Mesodermal cell (in vitro differentiated cells): Measurements from ENCODE around the gene KRTDAP.

Experiments used
- H3K27ac ChIP-seq: 2 replicates; pipeline ENCODE4 v1.7.0; 2013; ENCODE audit warnings: mild to moderate bottlenecking, low read depth, low read length, moderate library complexity; ENCODE audit not compliant: severe bottlenecking
- H3K36me3 ChIP-seq: 2 replicates; pipeline ENCODE4 v1.7.1; 2013; ENCODE audit warnings: mild to moderate bottlenecking, low read length, moderate library complexity; ENCODE audit not compliant: control insufficient read depth, insufficient read depth
- H3K4me1 ChIP-seq: one replicate; pipeline ENCODE4 v1.7.1; 2013; ENCODE audit warnings: mild to moderate bottlenecking, low read length; ENCODE audit not compliant: insufficient read depth, control insufficient read depth, poor library complexity, severe bottlenecking
- H3K4me3 ChIP-seq: 2 replicates; pipeline ENCODE4 v1.7.0; 2013; ENCODE audit warnings: low read length, control low read depth, mild to moderate bottlenecking; ENCODE audit not compliant: insufficient read depth, poor library complexity, severe bottlenecking; ENCODE audit errors: extremely low read depth
- H3K9me3 ChIP-seq: 2 replicates; pipeline ENCODE4 v1.7.1; 2013; ENCODE audit warnings: mild to moderate bottlenecking, low read length, moderate library complexity; ENCODE audit not compliant: control insufficient read depth
- WGBS, 2 experiments: methylation state at CpG; one replicate each; pipeline ENCODE4 v1.1.5; 2013; ENCODE audit warnings: missing lambda C conversion rate in 2 of 2; ENCODE audit not compliant: insufficient coverage in 2 of 2; 5-methylcytosine and 5-hydroxymethylcytosine counted together

The KRTDAP gene

GRCh38 chr19:35525873-35526272 lies 35.6 kb upstream of the KRTDAP start:
- no peaks in the 10 kb centered on the region for H3K4me1 ChIP-seq
- H3K9me3 ChIP-seq, result no peaks in the 10 kb centered on the region
- H3K27ac ChIP-seq, result no peak overlapping the region
- 82 to 87% methylated on average over 3 to 4 of the region's 4 CpGs for WGBS, 2 experiments
- H3K36me3 ChIP-seq, result no peaks in the 10 kb centered on the region
- H3K4me3 ChIP-seq, result no peak overlapping the region

DNA sequence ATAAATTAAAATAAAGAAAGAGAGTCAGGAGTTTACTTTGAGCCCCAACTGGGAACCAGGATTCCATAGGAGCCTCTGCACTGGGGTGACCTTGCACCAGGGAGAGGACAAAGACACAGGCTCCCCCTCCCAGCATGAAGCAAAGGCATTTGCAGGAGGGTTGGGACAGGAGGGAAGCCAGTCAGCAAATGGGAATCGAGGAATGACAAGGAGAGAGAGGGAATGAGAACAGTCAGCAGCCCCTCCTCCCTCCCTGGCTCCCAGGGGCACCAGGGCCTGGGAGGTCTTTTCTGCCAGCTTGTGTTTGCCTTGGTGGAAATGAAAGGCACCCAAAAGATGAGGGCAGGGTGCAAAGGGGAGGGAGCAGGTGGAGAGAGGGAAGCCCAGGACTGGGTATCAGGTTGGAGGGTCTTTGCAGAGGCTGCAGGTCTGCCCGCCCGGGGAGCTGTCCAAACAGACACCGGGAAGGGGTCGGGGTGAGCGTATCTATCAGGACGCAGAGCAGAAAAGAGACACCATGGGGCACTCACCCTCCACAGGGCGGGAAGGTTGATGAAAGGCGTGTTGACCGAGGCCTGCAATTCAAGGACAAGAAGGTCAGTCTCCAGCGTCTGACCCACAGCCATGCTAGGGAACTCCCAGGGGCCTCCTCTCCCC lies 34.0 kb upstream of the KRTDAP start:
- Histone ChIP-seq H3K4me3 (no peak overlapping the region), H3K4me1 (peaks cover under 1% of the 10 kb centered on the region)
- 0 to 42% methylated on average over 1 to 10 of the region's 11 CpGs for WGBS, 2 experiments

DNA sequence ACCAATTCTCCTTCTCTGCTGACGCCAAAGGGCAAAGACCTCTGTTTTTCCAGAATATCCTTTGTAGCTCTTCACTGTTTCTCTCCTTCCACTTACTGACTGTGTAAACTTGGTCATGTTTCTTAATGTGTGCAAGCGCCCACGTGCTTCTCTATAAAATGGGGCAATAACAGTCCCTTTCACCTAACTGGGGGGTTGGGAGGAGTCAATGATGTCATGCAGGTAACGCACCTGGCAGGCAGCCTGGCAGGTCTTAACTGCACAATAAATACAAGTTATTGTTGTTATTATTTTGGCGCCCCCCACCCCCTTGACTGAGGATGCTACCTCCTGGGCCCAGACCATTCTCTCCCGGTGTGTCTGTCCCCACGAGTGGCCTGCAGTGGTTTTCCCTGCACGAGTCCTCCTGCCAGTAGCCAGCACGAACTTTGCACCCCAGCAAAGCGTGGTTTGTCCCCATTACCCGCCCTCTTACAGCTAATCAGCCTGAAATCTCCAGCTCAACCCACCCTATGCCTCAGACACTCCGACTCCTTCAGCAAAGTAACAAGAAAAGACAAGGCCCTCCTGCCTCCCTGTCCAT lies 32.6 kb upstream of the KRTDAP start:
- no peak overlapping the region for H3K4me3 ChIP-seq
- WGBS, 2 experiments, result 90 to 92% methylated on average over 7 to 8 of the region's 12 CpGs
- H3K9me3 ChIP-seq, result no peaks in the 10 kb centered on the region
- no peaks in the 10 kb centered on the region for H3K36me3 ChIP-seq
- no peak overlapping the region for H3K27ac ChIP-seq
- H3K4me1 ChIP-seq, result peaks cover 14% of the 10 kb centered on the region

More for the DNA sequence above, 34.0 kb upstream of the KRTDAP start:
- H3K36me3 ChIP-seq, result no peaks in the 10 kb centered on the region
- H3K27ac ChIP-seq, result no peak overlapping the region
- no peaks in the 10 kb centered on the region for H3K9me3 ChIP-seq

DNA sequence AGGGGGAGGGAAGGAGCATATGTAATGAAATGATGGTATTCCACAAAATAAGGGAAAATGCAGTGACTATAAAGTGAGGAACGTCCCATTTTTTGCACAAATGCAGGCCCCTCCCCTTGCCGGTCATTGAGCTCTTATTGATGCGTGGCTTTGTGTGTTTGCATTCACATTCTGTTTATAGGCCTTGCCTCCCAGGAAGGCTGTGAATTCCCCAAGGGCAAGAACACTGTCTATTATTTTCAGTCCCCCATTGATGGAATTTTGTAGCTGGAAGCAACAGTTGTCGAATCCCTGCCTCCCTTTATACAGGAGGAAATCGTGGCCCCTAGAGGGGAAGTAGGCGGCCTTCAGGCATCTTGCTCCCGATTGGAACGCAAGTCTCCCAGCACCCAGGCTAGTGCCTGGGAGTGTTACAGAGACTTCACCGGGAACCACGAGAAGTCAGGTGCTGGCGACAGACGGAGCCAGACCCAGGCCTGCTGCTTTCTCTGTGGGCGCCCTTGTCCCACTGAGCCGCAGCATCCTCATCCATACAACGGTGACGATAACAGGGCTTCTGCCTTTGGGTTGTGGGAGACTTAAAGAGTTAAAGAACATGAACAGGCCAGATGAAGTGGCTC lies 31.0 kb upstream of the KRTDAP start:
- H3K4me3 ChIP-seq, result no peak overlapping the region
- WGBS, 2 experiments, result 63 to 64% methylated on average over 12 to 15 of the region's 16 CpGs
- H3K36me3 ChIP-seq, result no peaks in the 10 kb centered on the region
- no peaks in the 10 kb centered on the region for H3K9me3 ChIP-seq
- peaks cover 14% of the 10 kb centered on the region for H3K4me1 ChIP-seq
- H3K27ac ChIP-seq, result no peak overlapping the region

DNA sequence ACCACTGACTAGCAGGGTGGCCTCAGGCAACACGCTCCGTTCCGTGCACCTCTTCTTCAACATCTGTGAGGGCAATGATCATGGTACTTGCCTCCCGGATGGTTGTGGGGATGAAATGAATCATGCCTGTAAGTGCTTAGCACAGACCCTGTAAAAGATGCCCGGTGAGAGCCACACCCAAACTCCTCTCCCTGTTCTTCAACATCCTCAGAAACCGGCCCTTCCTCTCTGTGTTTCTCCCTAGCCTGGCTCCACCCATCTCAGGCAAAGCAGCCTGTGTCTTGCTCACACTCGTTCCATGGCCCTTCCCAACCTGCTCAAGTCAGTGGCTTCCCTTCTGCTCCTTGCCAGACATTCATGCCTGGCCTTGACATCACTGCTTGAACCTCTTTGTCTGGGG lies 29.0 kb upstream of the KRTDAP start:
- Histone ChIP-seq H3K4me3 (no peak overlapping the region), H3K9me3 (no peaks in the 10 kb centered on the region), H3K27ac (no peak overlapping the region), H3K4me1 (peaks cover 14% of the 10 kb centered on the region), H3K36me3 (no peaks in the 10 kb centered on the region)
- WGBS, 2 experiments, result 74 to 78% methylated on average over 6 of the region's 7 CpGs

- H3K36me3 ChIP-seq, result no peaks in the 10 kb centered on the region
- peak overlapping the region; percentile 69 for H3K27ac ChIP-seq
- no peak overlapping the region for H3K4me3 ChIP-seq
- H3K4me1 ChIP-seq, result peaks cover 14% of the 10 kb centered on the region
- H3K9me3 ChIP-seq, result no peaks in the 10 kb centered on the region
- 69 to 79% methylated on average over 5 of the region's 6 CpGs for WGBS, 2 experiments
Measured at GRCh38 chr19:35518313-35518712, 28.0 kb upstream of the KRTDAP start.

DNA sequence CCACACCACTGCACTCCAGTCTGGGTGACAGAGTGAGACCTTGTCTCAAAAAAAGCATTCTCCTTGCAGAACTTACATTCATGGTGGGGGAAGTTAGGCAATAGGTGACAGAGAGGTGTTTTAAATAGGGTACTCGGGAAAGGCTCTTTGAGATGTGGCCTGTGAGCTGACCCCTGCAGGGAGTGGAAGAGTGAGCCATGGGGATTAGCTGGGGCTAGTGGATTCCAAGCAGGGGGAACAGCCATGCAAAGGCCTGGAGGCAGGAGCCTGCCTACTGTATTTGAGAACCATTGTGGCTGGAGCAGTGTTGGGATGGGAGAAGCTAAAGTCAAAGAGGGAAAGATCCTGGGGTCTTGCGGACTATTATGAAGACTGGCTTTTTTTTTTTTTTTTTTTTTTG lies 27.1 kb upstream of the KRTDAP start:
- Histone ChIP-seq H3K4me1 (peaks cover 14% of the 10 kb centered on the region), H3K9me3 (no peaks in the 10 kb centered on the region), H3K4me3 (no peak overlapping the region), H3K36me3 (no peaks in the 10 kb centered on the region), H3K27ac (no peak overlapping the region)
- WGBS, 2 experiments, result 80 to 100% methylated on average over 1 to 2 of the region's 2 CpGs

GRCh38 chr19:35516310-35516709 lies 26.0 kb upstream of the KRTDAP start:
- H3K9me3 ChIP-seq, result no peaks in the 10 kb centered on the region
- no peak overlapping the region for H3K27ac ChIP-seq
- H3K36me3 ChIP-seq, result no peaks in the 10 kb centered on the region
- H3K4me3 ChIP-seq, result no peak overlapping the region
- peaks cover 14% of the 10 kb centered on the region for H3K4me1 ChIP-seq
- no CpG with 5 or more reads among the region's 3 CpGs for WGBS, 2 experiments

DNA sequence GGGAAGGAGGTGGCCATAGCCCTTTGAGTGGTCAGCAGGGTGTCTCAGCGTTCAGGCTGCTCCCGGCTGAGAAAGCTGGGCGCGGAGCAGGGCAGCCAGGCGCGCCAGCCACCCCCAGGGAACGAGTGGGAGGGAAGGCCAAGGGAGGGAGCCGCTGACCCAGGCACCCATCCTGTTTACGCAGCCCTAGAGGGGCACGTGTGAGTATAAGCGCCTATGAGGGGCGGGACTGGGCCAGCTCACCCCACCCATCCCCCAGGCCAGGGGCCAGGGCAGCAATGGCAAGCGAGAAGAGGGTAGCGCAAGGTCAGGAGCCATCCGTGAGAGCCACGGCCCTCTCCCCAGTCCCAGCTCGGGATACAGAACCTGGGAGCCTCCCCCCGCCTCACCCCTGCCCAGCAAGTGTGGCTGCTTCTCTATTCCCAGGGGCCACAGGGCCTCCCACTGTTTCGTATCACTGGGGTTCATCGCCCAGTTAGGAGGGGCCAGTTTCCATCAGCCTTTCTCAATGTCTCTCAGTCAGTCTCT lies 24.1 kb upstream of the KRTDAP start:
- no peaks in the 10 kb centered on the region for H3K9me3 ChIP-seq

DNA sequence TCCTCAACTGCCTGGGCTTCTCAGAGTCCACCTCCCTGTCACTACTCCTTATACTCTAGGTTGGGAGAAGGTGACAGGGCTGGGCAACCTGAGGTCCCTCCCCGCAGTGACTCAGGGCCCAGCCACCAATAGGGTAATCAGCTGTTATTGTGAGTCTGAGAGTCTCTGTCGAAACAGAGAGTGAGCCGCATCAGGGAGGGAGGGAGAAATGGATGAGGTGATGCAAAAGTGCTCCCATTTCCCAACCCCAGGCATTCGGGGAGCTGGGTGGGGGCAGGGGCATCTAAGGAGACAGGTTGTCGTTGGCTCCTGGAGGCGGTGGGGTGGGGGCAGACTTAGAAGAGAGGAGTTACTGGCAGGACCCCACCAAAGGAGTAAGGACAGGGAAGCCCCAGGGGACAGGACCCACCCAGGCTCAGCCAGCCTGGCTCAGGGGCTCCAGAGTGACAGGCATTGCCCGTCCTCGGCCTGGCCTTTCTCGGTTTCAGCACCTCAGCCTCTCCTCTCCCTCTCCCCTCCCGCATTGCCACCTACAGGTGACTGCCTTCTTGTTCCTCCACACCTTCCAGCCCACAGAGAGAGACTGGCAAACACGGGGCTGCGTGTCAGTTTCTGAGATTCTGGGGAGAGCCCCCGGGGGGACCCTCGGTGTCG lies 23.5 kb upstream of the KRTDAP start, which contains the start of gene DMKN:
TSS of gene DMKN (minus strand) at position 22 of the 654 bp plus-strand sequence. CDS start 174 bp downstream, outside the sequence.
- H3K4me1 ChIP-seq, result peaks cover 8% of the 10 kb centered on the region
- H3K4me3 ChIP-seq, result no peak within 1 kb of the TSS
- H3K36me3 ChIP-seq, result no peaks in the 10 kb centered on the region
- no peaks in the 10 kb centered on the region for H3K9me3 ChIP-seq
- WGBS, 2 experiments, result 27 to 41% methylated on average over 5 to 9 of the region's 15 CpGs
- no peak within 1 kb of the TSS for H3K27ac ChIP-seq

More for the DNA sequence above, 24.1 kb upstream of the KRTDAP start:
- 41 to 57% methylated on average over 10 to 15 of the region's 20 CpGs for WGBS, 2 experiments
- no peak overlapping the region for H3K4me3 ChIP-seq
- peaks cover 14% of the 10 kb centered on the region for H3K4me1 ChIP-seq
- no peak overlapping the region for H3K27ac ChIP-seq
- no peaks in the 10 kb centered on the region for H3K36me3 ChIP-seq
